ENCODE results near the gene ATAD3B.
"Not testable (repeated sequence)": the region's sequence is repeated elsewhere in the genome, so short reads cannot be mapped to it uniquely, and the experiment has no call there.

Gene ATAD3B

DNA sequence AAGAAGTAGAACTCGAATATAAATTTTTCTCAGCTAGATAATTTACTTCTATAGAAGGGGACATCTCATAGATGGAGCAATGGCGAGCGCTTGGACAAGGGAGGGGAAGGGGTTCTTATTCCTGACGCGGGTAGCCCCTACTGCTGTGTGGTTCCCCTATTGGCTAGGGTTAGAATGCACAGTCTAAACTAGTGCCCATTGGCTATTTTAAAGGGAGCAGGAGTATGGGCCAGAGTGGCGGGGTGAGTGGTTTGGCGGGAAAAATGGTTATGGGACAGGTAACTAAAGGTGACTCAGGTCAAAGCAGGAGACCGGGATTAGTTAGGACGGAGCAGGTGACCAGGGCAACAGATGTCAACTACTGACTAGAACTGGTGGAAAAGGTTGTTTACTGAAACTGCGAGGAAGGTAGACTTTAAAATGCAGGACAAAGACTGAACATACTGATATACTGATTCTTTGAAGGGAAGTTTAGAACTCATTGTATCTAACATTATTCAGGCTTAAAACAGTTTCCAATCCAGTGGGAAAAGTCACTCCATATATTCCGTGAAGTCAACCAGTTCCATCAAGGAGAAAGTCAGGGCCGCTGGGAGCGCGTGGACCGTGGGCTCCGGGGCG lies 39.5 kb downstream of the ATAD3B start:
- no peak for DNase-seq (ENCODE audit: low read depth)

GRCh38 chr1:1511533-1512285 lies 40.1 kb downstream of the ATAD3B start, which contains the start of gene ATAD3A:
Gene ATAD3A, plus strand, starts transcription at chr1:1512162. Its CDS starts 107 bp downstream, at chr1:1512269.
- peak; percentile 91 for DNase-seq (ENCODE audit: low read depth)

DNA sequence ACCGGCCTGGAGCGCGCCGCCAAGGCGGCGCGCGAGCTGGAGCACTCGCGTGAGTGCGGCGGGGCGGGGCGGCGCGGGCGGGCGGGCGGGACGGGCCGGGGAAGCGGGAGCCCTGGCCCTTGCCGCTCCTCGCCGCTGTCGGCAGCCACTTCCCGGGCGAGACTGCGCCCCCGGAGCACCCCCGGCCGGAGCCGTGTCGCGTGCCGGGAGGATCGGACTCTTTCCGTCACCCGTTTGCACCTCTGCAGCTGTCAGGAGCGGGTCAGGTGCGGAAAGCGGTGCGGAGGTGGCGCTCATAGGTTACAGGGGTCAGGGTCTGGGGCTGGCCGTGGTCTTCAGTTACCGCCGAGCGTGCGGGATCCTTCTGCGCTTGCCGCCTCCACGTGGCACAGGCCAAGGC lies 40.9 kb downstream of the ATAD3B start:
- DNase-seq (ENCODE audit: low read depth): not testable (repeated sequence)

DNA sequence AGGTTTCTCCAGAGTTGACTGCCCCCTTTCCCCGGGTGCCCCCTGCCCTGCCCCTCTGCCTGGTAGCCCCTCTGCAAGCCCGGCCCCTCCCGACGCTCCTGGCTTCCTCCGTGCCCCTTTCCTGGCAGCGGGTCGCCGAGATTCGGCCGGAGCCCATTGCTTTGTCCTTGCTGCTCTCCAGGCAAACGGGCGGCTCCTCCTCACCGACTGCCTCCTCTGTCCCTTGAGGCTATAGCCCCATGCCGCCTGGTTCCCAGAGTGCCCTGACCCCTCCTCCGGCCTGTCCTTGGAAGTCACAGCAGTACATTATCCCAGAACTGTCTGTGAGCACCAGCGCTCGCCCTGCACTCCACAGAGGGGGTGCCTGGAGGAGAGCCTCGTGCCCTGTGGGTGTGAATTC lies 42.1 kb downstream of the ATAD3B start:
- not testable (repeated sequence) for DNase-seq (ENCODE audit: low read depth)

DNA sequence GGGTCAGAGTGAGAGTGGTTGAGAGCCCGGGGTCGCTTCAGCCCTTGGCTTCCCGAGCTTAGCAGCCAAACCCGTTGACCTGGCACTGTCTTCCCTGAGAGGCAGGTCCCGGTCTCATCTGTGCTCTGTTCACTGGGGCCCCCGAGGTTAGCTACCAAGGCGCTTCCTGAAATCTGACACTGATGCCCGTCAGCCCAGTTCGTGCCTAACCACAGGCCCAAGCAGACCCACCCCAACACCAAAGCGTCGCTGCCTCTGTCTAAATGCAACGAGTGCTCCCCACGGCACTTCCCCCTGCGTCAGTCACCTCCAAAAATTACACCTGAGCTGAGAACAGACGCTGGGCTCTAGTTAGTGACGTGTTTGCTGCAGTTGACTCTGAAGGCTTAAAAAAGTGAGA lies 42.8 kb downstream of the ATAD3B start:
- DNase-seq (ENCODE audit: low read depth): not testable (repeated sequence)

DNA sequence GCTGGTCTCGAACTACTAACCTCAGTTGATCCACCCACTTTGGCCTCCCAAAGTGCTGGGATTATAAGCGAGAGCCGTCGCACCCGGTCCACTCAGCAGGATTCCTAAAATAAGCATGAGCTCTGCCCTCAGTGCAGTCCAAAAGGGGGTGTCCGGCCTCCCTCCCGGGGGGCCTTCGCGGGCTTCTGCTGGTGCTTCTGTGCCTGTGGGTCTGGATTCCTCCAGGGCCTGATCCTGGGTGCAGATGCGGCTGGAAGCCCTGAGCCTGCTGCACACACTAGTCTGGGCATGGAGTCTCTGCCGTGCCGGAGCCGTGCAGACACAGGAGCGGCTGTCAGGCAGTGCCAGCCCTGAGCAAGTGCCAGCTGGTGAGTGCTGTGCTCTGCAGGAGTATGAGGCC lies 45.4 kb downstream of the ATAD3B start:
- DNase-seq (ENCODE audit: low read depth): not testable (repeated sequence)

- DNase-seq (ENCODE audit: low read depth): no peak
Measured at GRCh38 chr1:1517973-1518620, 46.5 kb downstream of the ATAD3B start.

- DNase-seq (ENCODE audit: low read depth): not testable (repeated sequence)
Measured at GRCh38 chr1:1518621-1519007, 47.0 kb downstream of the ATAD3B start.

GRCh38 chr1:1519805-1520505 lies 48.4 kb downstream of the ATAD3B start:
- not testable (repeated sequence) for DNase-seq (ENCODE audit: low read depth)

- DNase-seq (ENCODE audit: low read depth): no peak
Measured at GRCh38 chr1:1521331-1521730, 49.8 kb downstream of the ATAD3B start.

GRCh38 chr1:1522536-1522935 lies 51.0 kb downstream of the ATAD3B start:
- not testable (repeated sequence) for DNase-seq (ENCODE audit: low read depth)

GRCh38 chr1:1523226-1523625 lies 51.7 kb downstream of the ATAD3B start:
- not testable (repeated sequence) for DNase-seq (ENCODE audit: low read depth)

GRCh38 chr1:1523651-1524050 lies 52.1 kb downstream of the ATAD3B start:
- DNase-seq (ENCODE audit: low read depth): not testable (repeated sequence)

DNA sequence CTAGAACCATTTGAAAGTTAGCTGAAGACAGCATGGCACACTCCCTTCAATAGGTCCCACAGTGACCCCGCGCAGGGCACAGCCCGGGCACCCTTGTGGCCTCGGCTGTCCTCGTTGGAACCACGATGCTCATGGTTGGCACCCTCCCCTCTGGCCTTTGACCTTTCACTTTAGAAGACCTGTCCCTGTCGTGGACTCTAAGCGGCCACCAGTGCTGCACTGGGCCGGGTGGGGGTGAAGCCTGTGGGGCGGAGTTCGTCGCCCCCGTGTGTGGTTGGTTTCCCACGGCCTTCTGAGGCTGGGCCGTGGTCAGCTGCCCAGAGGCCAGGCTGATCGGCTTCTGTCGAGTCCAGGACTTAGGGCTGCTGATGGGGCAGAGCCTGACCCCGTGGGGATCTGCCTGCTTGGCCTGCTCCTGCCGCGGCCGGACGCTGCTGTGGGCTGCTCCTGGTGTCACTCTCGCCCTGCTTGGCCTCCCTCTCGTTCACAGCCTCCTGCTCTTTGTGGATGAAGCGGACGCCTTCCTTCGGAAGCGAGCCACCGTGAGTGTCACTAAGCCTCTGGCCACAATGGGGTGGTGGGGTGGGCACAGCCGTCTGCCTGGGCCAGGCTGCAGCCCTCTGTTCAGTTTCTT lies 53.3 kb downstream of the ATAD3B start:
- DNase-seq (ENCODE audit: low read depth): not testable (repeated sequence)

GRCh38 chr1:1526476-1526875 lies 54.9 kb downstream of the ATAD3B start:
- DNase-seq (ENCODE audit: low read depth): not testable (repeated sequence)

- DNase-seq (ENCODE audit: low read depth): no peak
Measured at GRCh38 chr1:1527092-1527816, 55.7 kb downstream of the ATAD3B start.

GRCh38 chr1:1528301-1529267 lies 57.0 kb downstream of the ATAD3B start:
- DNase-seq (ENCODE audit: low read depth): no peak

- no peak for DNase-seq (ENCODE audit: low read depth)
Measured at GRCh38 chr1:1529321-1529720, 57.8 kb downstream of the ATAD3B start.

- no peak for DNase-seq (ENCODE audit: low read depth)
Measured at GRCh38 chr1:1529936-1530335, 58.4 kb downstream of the ATAD3B start.

DNA sequence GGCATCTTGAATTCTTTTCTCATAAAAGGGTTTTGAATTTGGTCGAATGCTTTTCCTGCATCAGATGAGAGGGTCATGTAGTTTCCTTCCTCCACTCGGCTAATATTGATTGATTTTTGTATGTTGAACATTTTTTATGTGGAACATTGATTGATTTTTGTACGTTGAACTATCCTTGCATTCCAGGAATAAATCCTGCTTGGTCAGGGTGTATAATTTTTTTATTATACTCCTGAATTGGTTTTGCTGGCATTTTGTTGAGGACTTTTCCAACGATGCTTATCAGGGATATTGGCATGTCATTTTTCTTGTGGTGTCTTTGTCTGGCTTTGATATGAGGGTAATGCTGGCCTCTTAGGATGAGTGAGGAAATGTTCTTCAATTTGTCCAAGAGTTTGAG lies 60.4 kb downstream of the ATAD3B start:
- DNase-seq (ENCODE audit: low read depth): no peak

Data from stimulated activated CD8-positive, alpha-beta memory T cell treated with anti-CD3 and anti-CD28 coated beads, Interleukin-7, amount 100 ng/mL, for 24 hours (primary cell).